GM12874 (cell line): Measurements from ENCODE around the gene AIMP2.

Experiments used
- CTCF ChIP-seq: IDR thresholded peaks from 2 replicates; pipeline ENCODE4 v1.5.1; 2011; ENCODE audit warnings: low read depth, mild to moderate bottlenecking, control low read depth, low read length, moderate library complexity; ENCODE audit not compliant: insufficient read depth

Gene AIMP2

GRCh38 chr7:6026820-6027311, 17.8 kb downstream of the AIMP2 start:
- no peak for TF ChIP-seq CTCF

- TF ChIP-seq CTCF: no peak
These were observed 18.8 kb downstream of the AIMP2 start for GRCh38 chr7:6027806-6028365.

GRCh38 chr7:6028563-6028962, 19.5 kb downstream of the AIMP2 start:
- no peak for TF ChIP-seq CTCF

GRCh38 chr7:6030988-6031387, 21.9 kb downstream of the AIMP2 start, which contains the start of gene ANKRD61:
TSS of gene ANKRD61 (plus strand) at chr7:6031376. CDS start at chr7:6031376, 0 bp downstream.
- TF ChIP-seq CTCF: no peak

GRCh38 chr7:6031567-6031966, 22.5 kb downstream of the AIMP2 start:
- TF ChIP-seq CTCF: no peak

- TF ChIP-seq CTCF: no peak
These were observed 23.1 kb downstream of the AIMP2 start for GRCh38 chr7:6032167-6032566.

GRCh38 chr7:6032641-6033040, 23.6 kb downstream of the AIMP2 start:
- TF ChIP-seq CTCF: no peak

GRCh38 chr7:6035165-6035564, 26.1 kb downstream of the AIMP2 start:
- no peak for TF ChIP-seq CTCF
